H1 (cell line): ENCODE data around the gene IL2. TPM values are rescaled to one million over a fixed set of nuclear protein-coding genes. Genes with fewer than 3 reads are reported as not detected.

Source experiments
- CTCF ChIA-PET: fragments of 300-600 bp; sonication (Branson Sonifier 250); formaldehyde crosslinking; loops from one replicate; lab custom pipeline; 2021; ENCODE audit not compliant: partially characterized antibody; lab: Charles Lee
- POLR2A ChIA-PET: fragments of 300-600 bp; sonication (Branson Sonifier 250); formaldehyde crosslinking; loops from one replicate; lab custom pipeline; 2021; ENCODE audit warnings: inconsistent platforms; ENCODE audit not compliant: partially characterized antibody; lab: Charles Lee
- DNase-seq, 2 experiments: peaks; one replicate each; pipeline versions ENCODE4 v3.0.0 to v3.0.0-alpha.2; 2010 to 2022; ENCODE audit warnings: low spot score in 2 of 2, low read depth in 1 of 2, mixed read lengths in 1 of 2
- FAIRE-seq: peaks from 2 replicates; lab custom pipeline; 2011; peaks lifted over from hg19 to GRCh38; lab: Jason Lieb, UNC
- H2AFZ ChIP-seq: 2 replicates; pipeline ENCODE4 v1.8.1; 2012; ENCODE audit warnings: low read length, inconsistent platforms
- H2AK5ac ChIP-seq: 2 replicates; pipeline ENCODE4 v1.6.1; 2013; ENCODE audit warnings: low read depth, low read length
- H2BK120ac ChIP-seq: replicated peaks from 2 replicates; pipeline ENCODE3; 2013; ENCODE audit warnings: low read depth, low read length, inconsistent platforms
- H2BK12ac ChIP-seq: 2 replicates; pipeline ENCODE4 v1.6.1; 2013; ENCODE audit warnings: low read depth, low read length
- H2BK15ac ChIP-seq: 2 replicates; pipeline ENCODE4 v1.6.1; 2013; ENCODE audit warnings: low read length
- H2BK20ac ChIP-seq: 2 replicates; pipeline ENCODE4 v1.6.1; 2013; ENCODE audit warnings: low read length
- H2BK5ac ChIP-seq: 2 replicates; pipeline ENCODE4 v1.6.1; 2013; ENCODE audit warnings: low read depth, low read length
- H3K14ac ChIP-seq: 2 replicates; pipeline ENCODE4 v1.6.1; 2013; ENCODE audit warnings: inconsistent platforms; ENCODE audit not compliant: insufficient read length
- H3K18ac ChIP-seq: 2 replicates; pipeline ENCODE4 v1.6.1; 2013; ENCODE audit warnings: low read length; ENCODE audit errors: extremely low read depth
- H3K23ac ChIP-seq: 2 replicates; pipeline ENCODE4 v1.6.1; 2013; ENCODE audit warnings: inconsistent platforms; ENCODE audit not compliant: insufficient read length
- H3K23me2 ChIP-seq: 2 replicates; pipeline ENCODE4 v1.6.1; 2013; ENCODE audit warnings: low read depth, low read length
- H3K27ac ChIP-seq: 2 replicates; pipeline ENCODE4 v1.6.1; 2011; ENCODE audit warnings: low read depth, low read length, inconsistent platforms
- H3K27me3 ChIP-seq, 4 experiments: replicated peaks in 1 of 4; 1 replicate in 1 of 4; 2 replicates in 3 of 4; pipeline versions ENCODE4 v1.6.1 to v1.8.1; 2011 to 2013; ENCODE audit warnings: low read length in 3 of 4, mild to moderate bottlenecking in 3 of 4, inconsistent platforms in 2 of 4, mixed read lengths in 2 of 4, moderate library complexity in 1 of 4; ENCODE audit not compliant: control insufficient read depth in 3 of 4, insufficient read depth in 3 of 4; ENCODE audit errors: extremely low read depth in 1 of 4
- H3K36me3 ChIP-seq, 4 experiments: 2 replicates each; pipeline versions ENCODE4 v1.6.1 to v1.8.1; 2011 to 2013; ENCODE audit warnings: mild to moderate bottlenecking in 4 of 4, low read length in 3 of 4, moderate library complexity in 2 of 4, control low read depth in 1 of 4, inconsistent platforms in 1 of 4; ENCODE audit not compliant: insufficient read depth in 4 of 4, control insufficient read depth in 2 of 4
- H3K4ac ChIP-seq: replicated peaks from 2 replicates; pipeline ENCODE3; 2013; ENCODE audit warnings: low read length, low read depth, mixed read lengths, inconsistent platforms; ENCODE audit not compliant: insufficient read length
- H3K4me1 ChIP-seq, 4 experiments: replicated peaks in 1 of 4; 1 replicate in 1 of 4; 2 replicates in 3 of 4; pipeline versions ENCODE4 v1.6.1 to v1.8.1; 2011 to 2013; ENCODE audit warnings: low read length in 3 of 4, inconsistent platforms in 2 of 4, mixed read lengths in 1 of 4; ENCODE audit not compliant: insufficient read depth in 4 of 4, control insufficient read depth in 3 of 4
- H3K4me2 ChIP-seq, 2 experiments: 2 replicates each; pipeline versions ENCODE4 v1.6.1 to v1.8.1; 2011 to 2013; ENCODE audit warnings: low read depth in 2 of 2, low read length in 2 of 2, control low read depth in 1 of 2, inconsistent platforms in 1 of 2, mild to moderate bottlenecking in 1 of 2; ENCODE audit not compliant: insufficient read depth in 1 of 2
- H3K4me3 ChIP-seq, 4 experiments: fragments of 200-600, 300-600 bp in 1 of 4; sonication (generic), shearing (Covaris generic), sonication (Bioruptor Twin) in 1 of 4; 2 replicates each; pipeline versions ENCODE4 v1.5.1 to v1.8.1; 2011 to 2016; ENCODE audit warnings: low read length in 4 of 4, low read depth in 3 of 4, control low read depth in 2 of 4, inconsistent platforms in 2 of 4, mild to moderate bottlenecking in 2 of 4, mixed read lengths in 1 of 4, moderate library complexity in 1 of 4; ENCODE audit not compliant: insufficient read depth in 2 of 4; ENCODE audit errors: extremely low read depth in 1 of 4
- H3K56ac ChIP-seq: replicated peaks from 2 replicates; pipeline ENCODE3; 2013; ENCODE audit warnings: low read depth, mild to moderate bottlenecking, mixed read lengths, low read length, inconsistent platforms; ENCODE audit not compliant: insufficient read length
- H3K79me1 ChIP-seq: 2 replicates; pipeline ENCODE4 v1.6.1; 2013; ENCODE audit warnings: low read depth, low read length, control low read depth
- H3K79me2 ChIP-seq, 2 experiments: 2 replicates each; pipeline versions ENCODE4 v1.6.1 to v1.8.1; 2012 to 2013; ENCODE audit warnings: low read length in 2 of 2, mild to moderate bottlenecking in 2 of 2, inconsistent platforms in 1 of 2; ENCODE audit not compliant: insufficient read depth in 2 of 2, control insufficient read depth in 1 of 2
- H3K9ac ChIP-seq, 4 experiments: replicated peaks in 1 of 4; 1 replicate in 1 of 4; 2 replicates in 3 of 4; pipeline versions ENCODE4 v1.6.1 to v1.8.1; 2011 to 2013; ENCODE audit warnings: low read depth in 3 of 4, low read length in 3 of 4, control low read depth in 2 of 4, mild to moderate bottlenecking in 2 of 4, moderate library complexity in 2 of 4, inconsistent platforms in 1 of 4; ENCODE audit errors: extremely low read depth in 1 of 4
- H3K9me3 ChIP-seq, 2 experiments: 2 replicates each; pipeline versions ENCODE4 v1.6.1 to v1.8.1; 2012 to 2013; ENCODE audit warnings: mild to moderate bottlenecking in 2 of 2, moderate library complexity in 2 of 2, control low read depth in 1 of 2, inconsistent platforms in 1 of 2, low read depth in 1 of 2, low read length in 1 of 2, mixed read lengths in 1 of 2; ENCODE audit not compliant: insufficient read depth in 2 of 2
- H4K20me1 ChIP-seq, 2 experiments: replicated peaks in 1 of 2; 2 replicates each; pipeline versions ENCODE3 to v1.8.1; 2011 to 2013; ENCODE audit warnings: inconsistent platforms in 2 of 2, low read length in 2 of 2, mild to moderate bottlenecking in 1 of 2; ENCODE audit not compliant: insufficient read depth in 2 of 2, control insufficient read depth in 1 of 2
- H4K5ac ChIP-seq: 2 replicates; pipeline ENCODE4 v1.6.1; 2013; ENCODE audit warnings: low read length, low read depth, mixed read lengths, inconsistent platforms; ENCODE audit not compliant: insufficient read length
- H4K8ac ChIP-seq: 2 replicates; pipeline ENCODE4 v1.8.0; 2013; ENCODE audit warnings: mild to moderate bottlenecking, moderate library complexity, low read length, inconsistent platforms; ENCODE audit not compliant: insufficient read depth; ENCODE audit errors: extremely low read depth
- H4K91ac ChIP-seq: replicated peaks from 2 replicates; pipeline ENCODE3; 2013; ENCODE audit warnings: low read length, mixed read lengths, inconsistent platforms; ENCODE audit not compliant: insufficient read length
- BCL11A ChIP-seq, 2 experiments: IDR thresholded peaks; one replicate each; pipeline ENCODE4 v1.6.1; 2011; ENCODE audit warnings: low read depth in 2 of 2, low read length in 2 of 2, mild to moderate bottlenecking in 2 of 2
- CBX5 ChIP-seq: fragments of 300-800, 300-1000 bp; sonication (generic); IDR thresholded peaks from 2 replicates; pipeline ENCODE4 v1.7.1; 2016; ENCODE audit warnings: antibody characterized with exemption, low read length, low read depth
- KDM1A ChIP-seq: fragments of 200-600, 300-600 bp; sonication (generic); IDR thresholded peaks from 2 replicates; pipeline ENCODE4 v1.7.1; 2016; ENCODE audit warnings: mild to moderate bottlenecking, low read length, borderline replicate concordance
- RBBP5 ChIP-seq: IDR thresholded peaks from 2 replicates; pipeline ENCODE4 v1.7.1; 2012; ENCODE audit warnings: low read depth, mild to moderate bottlenecking, inconsistent platforms, low read length, moderate library complexity, borderline replicate concordance
- SAP30 ChIP-seq: fragments of 300-600 bp; sonication (generic); IDR thresholded peaks from 2 replicates; pipeline ENCODE4 v1.7.1; 2012; ENCODE audit warnings: low read length, moderate library complexity, mild to moderate bottlenecking, inconsistent platforms; ENCODE audit not compliant: insufficient read depth, insufficient replicate concordance
- SIRT6 ChIP-seq: IDR thresholded peaks from one replicate; pipeline ENCODE4 v1.7.1; 2012; ENCODE audit warnings: low read length, inconsistent platforms
- SP4 ChIP-seq: IDR thresholded peaks from 2 replicates; pipeline ENCODE4 v1.6.1; 2012; ENCODE audit warnings: low read length, inconsistent platforms
- SUZ12 ChIP-seq: fragments of 200-600 bp; sonication (generic); IDR thresholded peaks from 2 replicates; pipeline ENCODE4 v1.6.1; 2012; ENCODE audit warnings: mild to moderate bottlenecking, inconsistent platforms, low read length, moderate library complexity, mixed read lengths
- TEAD4 ChIP-seq: IDR thresholded peaks from 2 replicates; pipeline ENCODE4 v1.6.1; 2012; ENCODE audit warnings: low read depth, low read length, inconsistent platforms, mixed read lengths
- polyA plus RNA-seq, 7 experiments: library from polyadenylated mRNA; depleted of rRNA in 3 of 7; stranded (reverse) in 5 of 7; unstranded in 2 of 7; fragments of >200 nt in 5 of 7; fragments of 200-250 nt in 2 of 7; gene quantifications; 1 replicate in 5 of 7; 2 replicates in 1 of 7; 4 replicates in 1 of 7; pipeline versions ENCODE4 v1.2.1 to v1.2.3, GENCODE V29; 2011 to 2013; ENCODE audit warnings: missing spikeins in 2 of 7, mixed read lengths in 2 of 7
- total RNA-seq: library from RNA; stranded (reverse); fragmentation: NEBNext Ultra II Directional; extraction: Animal tissue kit (Norgen Biotek cat#: 25700); gene quantifications from 2 replicates; pipeline ENCODE4 v1.2.1, GENCODE V29; 2021
- TF ChIP-seq, protein P1 (sequence below): IDR thresholded peaks from 2 replicates; pipeline ENCODE4 v1.6.1; 2012; ENCODE audit warnings: inconsistent platforms
- TF ChIP-seq, protein P2 (sequence below): IDR thresholded peaks from 2 replicates; pipeline ENCODE4 v1.6.1; 2012; ENCODE audit warnings: low read length, inconsistent platforms

Gene IL2
- total and polyA plus RNA-seq, 2 of the 8 experiments (the other 6 are each of a cell fraction or from before 2014, with no cell fraction given) = not detected

GRCh38 chr4:122489061-122489460 lies 32.5 kb upstream of the IL2 start:
- H3K27ac ChIP-seq = no peak overlapping the region
- H3K14ac ChIP-seq = no peak overlapping the region
- TF ChIP-seq SP4 (no peak), SUZ12 (no peak), BCL11A (IDR thresholded peaks at IDR 0.05; ENCODE audit: low read depth in 2 of 2, low read length in 2 of 2) (no peak), SAP30 (no peak), CBX5 (no peak), TEAD4 (no peak), RBBP5 (no peak), SIRT6 (no peak), KDM1A (no peak)
- TF ChIP-seq, protein P1, sequence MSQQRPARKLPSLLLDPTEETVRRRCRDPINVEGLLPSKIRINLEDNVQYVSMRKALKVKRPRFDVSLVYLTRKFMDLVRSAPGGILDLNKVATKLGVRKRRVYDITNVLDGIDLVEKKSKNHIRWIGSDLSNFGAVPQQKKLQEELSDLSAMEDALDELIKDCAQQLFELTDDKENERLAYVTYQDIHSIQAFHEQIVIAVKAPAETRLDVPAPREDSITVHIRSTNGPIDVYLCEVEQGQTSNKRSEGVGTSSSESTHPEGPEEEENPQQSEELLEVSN = no peak
- TF ChIP-seq, protein P2, sequence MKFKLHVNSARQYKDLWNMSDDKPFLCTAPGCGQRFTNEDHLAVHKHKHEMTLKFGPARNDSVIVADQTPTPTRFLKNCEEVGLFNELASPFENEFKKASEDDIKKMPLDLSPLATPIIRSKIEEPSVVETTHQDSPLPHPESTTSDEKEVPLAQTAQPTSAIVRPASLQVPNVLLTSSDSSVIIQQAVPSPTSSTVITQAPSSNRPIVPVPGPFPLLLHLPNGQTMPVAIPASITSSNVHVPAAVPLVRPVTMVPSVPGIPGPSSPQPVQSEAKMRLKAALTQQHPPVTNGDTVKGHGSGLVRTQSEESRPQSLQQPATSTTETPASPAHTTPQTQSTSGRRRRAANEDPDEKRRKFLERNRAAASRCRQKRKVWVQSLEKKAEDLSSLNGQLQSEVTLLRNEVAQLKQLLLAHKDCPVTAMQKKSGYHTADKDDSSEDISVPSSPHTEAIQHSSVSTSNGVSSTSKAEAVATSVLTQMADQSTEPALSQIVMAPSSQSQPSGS = no peak
- no peak overlapping the region for H4K8ac ChIP-seq
- no peak overlapping the region for H2BK15ac ChIP-seq
- no peak overlapping the region for H3K4me2 ChIP-seq
- H2BK20ac ChIP-seq = no peak overlapping the region
- CTCF ChIA-PET = no interaction called here
- FAIRE-seq = no peak
- H4K5ac ChIP-seq = no peak overlapping the region
- H2AK5ac ChIP-seq = no peak overlapping the region
- no peaks in the 10 kb centered on the region for H3K4me1 ChIP-seq
- POLR2A ChIA-PET = no interaction called here
- H2AFZ ChIP-seq = no peak overlapping the region
- H3K23me2 ChIP-seq = no peaks in the 10 kb centered on the region
- no peak overlapping the region for H3K9ac ChIP-seq
- no peak overlapping the region for H2BK120ac ChIP-seq
- H3K9me3 ChIP-seq = peaks cover 16 to 18% of the 10 kb centered on the region in 2 experiments
- H3K56ac ChIP-seq = no peak overlapping the region
- no peak for DNase-seq
- no peaks in the 10 kb centered on the region for H3K79me1 ChIP-seq
- H3K4me3 ChIP-seq = no peak overlapping the region
- H3K4ac ChIP-seq = no peak overlapping the region
- H4K91ac ChIP-seq = no peak overlapping the region
- no peaks in the 10 kb centered on the region for H3K27me3 ChIP-seq
- no peaks in the 10 kb centered on the region for H4K20me1 ChIP-seq
- H3K18ac ChIP-seq = no peak overlapping the region
- H3K23ac ChIP-seq = no peak overlapping the region
- H3K79me2 ChIP-seq = no peaks in the 10 kb centered on the region
- H3K36me3 ChIP-seq = no peaks in the 10 kb centered on the region
- no peak overlapping the region for H2BK12ac ChIP-seq
- H2BK5ac ChIP-seq = no peak overlapping the region
